Astrocyte (in vitro differentiated cells and primary cell): ENCODE data around the gene ACTA2. TPM values are rescaled to one million over a fixed set of nuclear protein-coding genes. Genes with fewer than 3 reads are reported as not detected.

Source experiments
- DNase-seq: peaks from one replicate; pipeline ENCODE4 v3.0.0-alpha.2; 2010; ENCODE audit warnings: low read depth
- FAIRE-seq: peaks from 2 replicates; lab custom pipeline; 2011; peaks lifted over from hg19 to GRCh38; lab: Jason Lieb, UNC
- H2AFZ ChIP-seq: 2 replicates; pipeline ENCODE4 v1.6.0; 2012; ENCODE audit warnings: low read depth, low read length, inconsistent platforms
- H3K27ac ChIP-seq: 2 replicates; pipeline ENCODE4 v1.5.1; 2011; ENCODE audit warnings: low read depth, low read length, inconsistent platforms
- H3K27me3 ChIP-seq: 2 replicates; pipeline ENCODE4 v1.6.0; 2011; ENCODE audit warnings: low read length, inconsistent platforms; ENCODE audit not compliant: insufficient read depth
- H3K36me3 ChIP-seq: 2 replicates; pipeline ENCODE4 v1.5.1; 2011; ENCODE audit warnings: low read length, inconsistent platforms; ENCODE audit not compliant: insufficient read depth
- H3K4me1 ChIP-seq: 2 replicates; pipeline ENCODE4 v1.5.1; 2011; ENCODE audit warnings: low read length, inconsistent platforms; ENCODE audit not compliant: insufficient read depth
- H3K4me2 ChIP-seq: 2 replicates; pipeline ENCODE4 v1.6.0; 2012; ENCODE audit warnings: low read length, inconsistent platforms
- H3K4me3 ChIP-seq: 2 replicates; pipeline ENCODE4 v1.5.1; 2011; ENCODE audit warnings: low read depth, mild to moderate bottlenecking, low read length, inconsistent platforms; ENCODE audit not compliant: insufficient read depth
- H3K79me2 ChIP-seq: 2 replicates; pipeline ENCODE4 v1.6.0; 2012; ENCODE audit warnings: mild to moderate bottlenecking, low read length, inconsistent platforms; ENCODE audit not compliant: insufficient read depth
- H3K9ac ChIP-seq: 2 replicates; pipeline ENCODE4 v1.6.0; 2012; ENCODE audit warnings: mild to moderate bottlenecking, low read length, inconsistent platforms
- H3K9me3 ChIP-seq: 2 replicates; pipeline ENCODE4 v1.5.1; 2012; ENCODE audit warnings: low read depth, mild to moderate bottlenecking, low read length, inconsistent platforms; ENCODE audit not compliant: insufficient read depth
- H4K20me1 ChIP-seq: 2 replicates; pipeline ENCODE4 v1.6.0; 2012; ENCODE audit warnings: low read length, inconsistent platforms; ENCODE audit not compliant: insufficient read depth
- H3K27ac Mint-ChIP-seq: one replicate; pipeline ENCODE4 v1.8.0; 2021; ENCODE audit warnings: mild to moderate bottlenecking, mixed read lengths; ENCODE audit not compliant: unreplicated experiment
- H3K27me3 Mint-ChIP-seq: one replicate; pipeline ENCODE4 v1.8.0; 2021; ENCODE audit warnings: low read depth, mixed read lengths; ENCODE audit not compliant: unreplicated experiment
- H3K36me3 Mint-ChIP-seq: one replicate; pipeline ENCODE4 v1.8.0; 2021; ENCODE audit warnings: low read depth, mixed read lengths; ENCODE audit not compliant: unreplicated experiment
- H3K4me1 Mint-ChIP-seq: one replicate; pipeline ENCODE4 v1.8.0; 2021; ENCODE audit warnings: low read depth, mixed read lengths; ENCODE audit not compliant: unreplicated experiment
- H3K4me3 Mint-ChIP-seq: one replicate; pipeline ENCODE4 v1.8.0; 2021; ENCODE audit warnings: mild to moderate bottlenecking, moderate library complexity, mixed read lengths; ENCODE audit not compliant: unreplicated experiment
- H3K9me3 Mint-ChIP-seq: one replicate; pipeline ENCODE4 v1.8.0; 2021; ENCODE audit warnings: mild to moderate bottlenecking, mixed read lengths; ENCODE audit not compliant: unreplicated experiment
- CTCF ChIP-seq: IDR thresholded peaks from 2 replicates; pipeline ENCODE4 v1.5.1; 2011; ENCODE audit warnings: low read depth, mild to moderate bottlenecking, inconsistent platforms, low read length, moderate library complexity; ENCODE audit not compliant: insufficient read depth
- EZH2 ChIP-seq: IDR thresholded peaks from 2 replicates; pipeline ENCODE4 v1.6.1; 2012; ENCODE audit warnings: mild to moderate bottlenecking, low read length, inconsistent platforms; ENCODE audit not compliant: insufficient read depth
- total RNA-seq: library from RNA; stranded (reverse); gene quantifications from 2 replicates; pipeline ENCODE4 v1.2.1, GENCODE V29; 2021

The ACTA2 gene
- total RNA-seq, 1 donor from 2014 or later = 345 TPM

- no peaks in the 10 kb centered on the region for H3K27me3 ChIP-seq
- peak overlapping the region; percentile 73 for H3K4me2 ChIP-seq
- no peak for TF ChIP-seq CTCF
- TF ChIP-seq EZH2 = no peak
- Mint-ChIP-seq H3K27me3 (no peaks in the 10 kb centered on the region), H3K4me1 (peaks cover 13% of the 10 kb centered on the region), H3K9me3 (no peaks in the 10 kb centered on the region), H3K4me3 (no peak overlapping the region), H3K36me3 (no peaks in the 10 kb centered on the region), H3K27ac (no peak overlapping the region)
- H3K9me3 ChIP-seq = no peaks in the 10 kb centered on the region
- no peak for FAIRE-seq
- no peaks in the 10 kb centered on the region for H3K36me3 ChIP-seq
- H3K4me1 ChIP-seq = peaks cover 17% of the 10 kb centered on the region
- no peak for DNase-seq
- H3K9ac ChIP-seq = peak overlapping the region; percentile 41
- peak overlapping the region; percentile 46 for H3K4me3 ChIP-seq
- no peak overlapping the region for H2AFZ ChIP-seq
- H3K79me2 ChIP-seq = no peaks in the 10 kb centered on the region
- peaks cover 4% of the 10 kb centered on the region for H4K20me1 ChIP-seq
- no peak overlapping the region for H3K27ac ChIP-seq
Observed at GRCh38 chr10:88975377-88975720, 22.8 kb upstream of the ACTA2 start.

- Mint-ChIP-seq H3K9me3 (no peaks in the 10 kb centered on the region), H3K36me3 (no peaks in the 10 kb centered on the region), H3K27ac (peak overlapping the region; percentile 30), H3K4me3 (no peak overlapping the region), H3K4me1 (peaks cover 8% of the 10 kb centered on the region), H3K27me3 (no peaks in the 10 kb centered on the region)
- H3K79me2 ChIP-seq = no peaks in the 10 kb centered on the region
- H3K9me3 ChIP-seq = no peaks in the 10 kb centered on the region
- H3K4me2 ChIP-seq = peak overlapping the region; percentile 73
- no peaks in the 10 kb centered on the region for H3K27me3 ChIP-seq
- H4K20me1 ChIP-seq = no peaks in the 10 kb centered on the region
- TF ChIP-seq CTCF (no peak), EZH2 (no peak)
- H3K9ac ChIP-seq = peak overlapping the region; percentile 41
- no peak overlapping the region for H2AFZ ChIP-seq
- no peaks in the 10 kb centered on the region for H3K36me3 ChIP-seq
- H3K4me1 ChIP-seq = peaks cover 12% of the 10 kb centered on the region
- H3K27ac ChIP-seq = no peak overlapping the region
- no peak for DNase-seq
- FAIRE-seq = peak; percentile 66
- peak overlapping the region; percentile 46 for H3K4me3 ChIP-seq
Observed at GRCh38 chr10:88974446-88975376, 22.1 kb upstream of the ACTA2 start.

GRCh38 chr10:88974012-88974411 lies 21.4 kb upstream of the ACTA2 start:
- Histone ChIP-seq H3K36me3 (no peaks in the 10 kb centered on the region), H3K9ac (no peak overlapping the region), H3K27me3 (no peaks in the 10 kb centered on the region), H4K20me1 (no peaks in the 10 kb centered on the region), H2AFZ (no peak overlapping the region), H3K27ac (no peak overlapping the region), H3K4me2 (no peak overlapping the region), H3K4me3 (no peak overlapping the region), H3K79me2 (no peaks in the 10 kb centered on the region), H3K4me1 (peaks cover 6% of the 10 kb centered on the region), H3K9me3 (no peaks in the 10 kb centered on the region)
- Mint-ChIP-seq H3K27ac (no peak overlapping the region), H3K4me1 (peaks cover under 1% of the 10 kb centered on the region), H3K4me3 (no peak overlapping the region), H3K9me3 (no peaks in the 10 kb centered on the region), H3K27me3 (no peaks in the 10 kb centered on the region), H3K36me3 (no peaks in the 10 kb centered on the region)
- no peak for TF ChIP-seq CTCF
- no peak for TF ChIP-seq EZH2
- FAIRE-seq (peak; percentile 69), DNase-seq (peak; percentile 53)
